Spinal cord (tissue), 10 donors: Measurements from ENCODE around the gene SPCS3. TPM values are rescaled to one million over a fixed set of nuclear protein-coding genes. Genes with fewer than 3 reads are reported as not detected.

Experiments
- DNase-seq, 6 donors: peaks; one replicate each; pipeline versions ENCODE4 v3.0.0 to v3.0.0-alpha.2; 2013 to 2015; ENCODE audit warnings: low spot score in 6 of 6, low read depth in 4 of 6
- H3K27ac ChIP-seq: one replicate; pipeline ENCODE4 v1.5.1; 2013; ENCODE audit warnings: low read depth, low read length, control low read depth
- H3K27me3 ChIP-seq: one replicate; pipeline ENCODE4 v1.6.1; 2013; ENCODE audit warnings: low read length; ENCODE audit not compliant: control insufficient read depth, insufficient read depth
- H3K36me3 ChIP-seq: one replicate; pipeline ENCODE4 v1.6.1; 2013; ENCODE audit warnings: low read length; ENCODE audit not compliant: control insufficient read depth, insufficient read depth
- H3K4me1 ChIP-seq: one replicate; pipeline ENCODE4 v1.6.1; 2013; ENCODE audit warnings: low read length; ENCODE audit not compliant: control insufficient read depth, insufficient read depth
- H3K4me3 ChIP-seq: one replicate; pipeline ENCODE4 v1.5.1; 2013; ENCODE audit warnings: low read depth, low read length, control low read depth
- H3K9me3 ChIP-seq: one replicate; pipeline ENCODE4 v1.6.1; 2013; ENCODE audit warnings: low read length; ENCODE audit not compliant: control insufficient read depth, insufficient read depth
- WGBS: methylation state at CpG from one replicate; pipeline ENCODE4 v1.1.5; 2013; ENCODE audit warnings: missing lambda C conversion rate; ENCODE audit not compliant: insufficient coverage; 5-methylcytosine and 5-hydroxymethylcytosine counted together
- polyA plus RNA-seq, 2 donors: library from polyadenylated mRNA; unstranded; fragments of 120-200 nt; gene quantifications; one replicate each; pipeline ENCODE4 v1.2.1, GENCODE V29; 2013; ENCODE audit not compliant: insufficient read length in 2 of 2
- total RNA-seq, 2 donors: library from RNA; depleted of rRNA in 1 of 2; stranded (reverse); fragments of 120-200 nt in 1 of 2; fragments of >200 nt in 1 of 2; gene quantifications; one replicate each; pipeline versions ENCODE4 v1.2.3 to v1.2.4, GENCODE V29; 2013 to 2014
- donor health status: healthy.

Gene SPCS3
- total and polyA plus RNA-seq, 4 donors = 59.6 to 156 (median 68.4) TPM

DNA sequence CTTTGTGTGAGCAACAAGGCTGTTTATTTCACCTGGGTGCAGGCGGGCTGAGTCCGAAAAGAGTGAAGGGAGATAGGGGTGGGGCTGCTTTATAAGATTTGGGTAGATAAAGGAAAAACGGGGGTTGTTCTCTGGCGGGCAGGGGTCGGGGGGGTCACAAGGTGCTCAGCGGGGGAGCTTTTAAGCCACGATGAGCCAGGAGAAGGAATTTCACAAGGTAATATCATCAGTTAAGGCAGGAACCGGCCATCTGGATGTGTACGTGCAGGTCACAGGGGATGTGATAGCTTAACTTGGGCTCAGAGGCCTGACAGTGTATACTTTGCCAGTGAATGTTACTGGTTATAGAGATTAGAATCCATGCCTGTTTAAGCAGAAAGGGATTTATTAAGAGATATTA is 19.7 kb upstream of the SPCS3 start:
- H3K4me1 ChIP-seq = no peaks in the 10 kb centered on the region

DNA sequence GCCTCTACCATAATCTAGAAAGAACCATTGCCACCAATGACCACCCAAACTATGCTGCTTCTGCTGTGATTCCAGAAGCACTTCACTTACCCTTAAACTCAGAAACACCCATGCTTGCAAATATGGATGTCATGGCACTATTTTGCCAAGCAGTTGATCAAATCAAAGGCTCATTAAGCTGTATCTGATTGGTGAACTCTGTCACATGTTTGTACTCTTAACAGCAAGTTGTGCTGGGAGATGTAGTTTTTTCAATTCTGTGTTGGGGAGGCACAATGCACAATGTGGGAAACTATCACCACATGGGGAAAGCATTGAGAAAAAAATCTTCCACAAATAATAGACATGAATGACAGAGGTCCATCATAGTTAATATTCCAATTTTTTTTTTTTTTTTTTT is 19.2 kb upstream of the SPCS3 start:
- Histone ChIP-seq H3K9me3 (no peaks in the 10 kb centered on the region), H3K27me3 (no peaks in the 10 kb centered on the region), H3K4me1 (no peaks in the 10 kb centered on the region), H3K4me3 (no peak overlapping the region), H3K27ac (no peak overlapping the region), H3K36me3 (no peaks in the 10 kb centered on the region)
- DNase-seq = no peak

More for the DNA sequence above, 19.7 kb upstream of the SPCS3 start:
- no peak for DNase-seq
- H3K36me3 ChIP-seq = no peaks in the 10 kb centered on the region
- H3K4me3 ChIP-seq = no peak overlapping the region
- H3K27ac ChIP-seq = no peak overlapping the region
- no peaks in the 10 kb centered on the region for H3K9me3 ChIP-seq
- H3K27me3 ChIP-seq = no peaks in the 10 kb centered on the region
- WGBS = 94% methylated on average over 4 of the region's 9 CpGs

DNA sequence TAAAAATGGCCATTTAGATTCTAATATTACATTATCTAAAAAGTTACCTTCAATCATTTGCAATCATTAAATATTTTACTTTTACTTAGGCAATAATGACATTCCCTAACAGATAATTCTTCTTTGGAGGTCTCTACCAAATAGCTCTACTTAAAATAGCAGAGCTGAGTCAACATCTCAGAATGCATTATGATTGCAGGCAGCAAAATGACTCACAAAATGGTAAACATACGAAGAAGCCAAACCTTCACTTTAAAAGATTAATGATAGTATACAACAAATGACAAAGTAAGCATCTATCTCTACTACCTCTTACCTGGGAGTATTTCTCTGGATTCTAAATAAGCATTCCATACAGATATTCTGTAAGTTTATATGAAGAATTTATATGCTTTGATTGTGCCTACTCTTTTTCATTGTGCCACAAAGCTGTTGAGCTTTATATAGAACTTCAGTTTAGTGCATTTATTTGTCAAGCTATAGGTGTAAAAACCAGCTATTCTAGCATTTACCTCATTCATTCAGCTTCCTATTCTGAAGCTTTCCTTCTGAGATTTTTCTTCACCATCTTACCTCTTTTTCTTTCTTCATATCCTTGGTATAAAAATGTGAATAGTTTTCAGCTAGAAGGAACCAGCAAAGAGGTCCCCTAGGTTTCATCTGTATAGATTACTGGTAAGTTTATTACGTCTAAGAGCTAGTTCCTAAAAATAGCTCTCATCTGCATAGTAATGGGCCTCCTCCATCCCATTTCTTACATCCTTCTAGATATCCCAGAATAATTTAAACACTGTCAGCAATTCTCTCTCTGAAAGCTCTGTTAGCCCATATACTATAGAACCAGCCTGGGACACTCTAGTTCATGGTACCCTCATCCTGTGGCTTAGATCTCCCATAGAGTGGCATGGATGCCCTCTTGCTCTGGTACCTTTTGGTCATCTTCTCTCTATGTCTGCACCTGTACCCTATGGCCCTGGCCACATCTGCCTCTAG is 17.2 kb upstream of the SPCS3 start:
- Histone ChIP-seq H3K36me3 (no peaks in the 10 kb centered on the region), H3K27me3 (no peaks in the 10 kb centered on the region), H3K4me3 (no peak overlapping the region), H3K9me3 (no peaks in the 10 kb centered on the region), H3K27ac (no peak overlapping the region), H3K4me1 (no peaks in the 10 kb centered on the region)
- WGBS = no CpG with 5 or more reads among the region's 2 CpGs
- DNase-seq = peak in 1 of 6 donors; percentile 67

DNA sequence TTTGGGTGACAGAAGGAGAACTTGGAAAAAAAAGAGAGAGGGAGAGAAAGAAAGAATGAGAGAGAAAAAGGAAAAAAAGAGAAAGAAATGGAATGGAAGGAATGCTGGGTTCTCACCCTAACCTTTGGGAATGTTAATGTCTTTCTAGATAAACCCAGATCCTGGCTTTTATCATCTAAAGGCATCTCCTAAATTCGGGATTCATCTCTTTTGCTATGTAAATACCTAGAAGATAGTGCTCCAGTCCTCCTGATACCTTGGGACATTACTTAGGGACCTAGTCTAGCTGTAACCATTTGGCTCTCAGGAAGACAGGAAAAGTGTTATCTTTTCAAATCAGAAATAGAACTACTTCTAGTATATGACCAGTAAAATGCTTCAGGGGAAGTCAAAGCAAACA is 15.8 kb upstream of the SPCS3 start:
- Histone ChIP-seq H3K27ac (no peak overlapping the region), H3K27me3 (no peaks in the 10 kb centered on the region), H3K4me1 (no peaks in the 10 kb centered on the region), H3K4me3 (no peak overlapping the region), H3K36me3 (no peaks in the 10 kb centered on the region), H3K9me3 (no peaks in the 10 kb centered on the region)
- DNase-seq = no peak
- no CpG with 5 or more reads among the region's 1 CpG for WGBS

DNA sequence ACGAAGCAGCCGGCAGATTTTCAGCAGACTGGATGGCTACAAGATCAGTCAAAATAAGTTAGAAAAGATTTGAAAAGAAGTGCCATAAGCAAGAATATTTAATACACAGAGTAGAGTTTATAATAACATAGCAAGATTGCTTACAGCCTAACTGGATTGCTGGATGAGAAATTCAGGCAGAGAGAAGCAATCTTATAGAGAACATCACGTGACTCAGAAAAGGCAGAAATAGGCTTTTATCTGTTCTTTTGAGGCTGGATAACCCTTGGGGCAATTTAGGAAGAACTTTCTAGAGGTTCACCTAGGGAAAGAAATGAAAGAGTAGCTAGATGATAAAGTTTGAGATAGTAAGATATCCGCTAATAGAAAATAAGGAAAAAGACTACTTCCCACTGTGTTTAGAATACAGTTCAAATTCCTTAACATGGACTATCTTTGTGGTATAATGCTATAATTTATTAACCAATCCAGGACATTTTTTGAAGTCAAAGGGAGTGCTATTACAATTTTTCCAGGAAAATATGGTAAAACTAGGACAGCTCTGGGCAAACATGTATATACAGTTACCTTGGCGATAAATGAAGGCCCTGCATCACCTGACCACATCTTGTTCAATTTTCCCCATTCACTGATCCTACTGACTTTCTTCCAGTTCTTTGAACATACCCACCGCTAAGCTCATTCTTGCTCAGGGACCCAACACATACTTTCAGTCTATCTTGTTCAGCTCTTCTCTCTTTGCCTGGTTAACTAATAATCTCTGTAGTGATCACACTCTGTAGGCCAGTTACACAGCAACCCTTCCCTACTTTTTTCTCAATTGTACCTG is 12.7 kb upstream of the SPCS3 start:
- 95% methylated on average over 2 of the region's 6 CpGs for WGBS
- Histone ChIP-seq H3K27me3 (no peaks in the 10 kb centered on the region), H3K36me3 (no peaks in the 10 kb centered on the region), H3K4me1 (no peaks in the 10 kb centered on the region), H3K4me3 (no peak overlapping the region), H3K9me3 (no peaks in the 10 kb centered on the region), H3K27ac (no peak overlapping the region)
- no peak for DNase-seq

DNA sequence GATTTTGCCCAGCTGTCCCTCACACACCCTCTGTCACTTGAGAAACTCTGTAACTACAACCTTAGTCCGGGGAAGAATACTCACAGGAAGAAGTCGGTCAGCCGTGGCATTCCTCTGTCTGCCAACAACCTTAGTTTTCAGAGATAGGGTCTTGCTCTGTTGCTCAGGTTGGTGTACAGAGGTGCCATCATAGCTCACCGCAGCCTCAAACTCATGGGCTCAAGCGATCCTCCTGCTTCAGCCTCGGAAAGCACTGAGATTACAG is 12.2 kb upstream of the SPCS3 start:
- no peak overlapping the region for H3K4me3 ChIP-seq
- no peaks in the 10 kb centered on the region for H3K27me3 ChIP-seq
- DNase-seq = no peak
- WGBS = 100% methylated on average over 3 of the region's 6 CpGs
- no peaks in the 10 kb centered on the region for H3K36me3 ChIP-seq
- no peak overlapping the region for H3K27ac ChIP-seq
- no peaks in the 10 kb centered on the region for H3K4me1 ChIP-seq
- H3K9me3 ChIP-seq = no peaks in the 10 kb centered on the region

DNA sequence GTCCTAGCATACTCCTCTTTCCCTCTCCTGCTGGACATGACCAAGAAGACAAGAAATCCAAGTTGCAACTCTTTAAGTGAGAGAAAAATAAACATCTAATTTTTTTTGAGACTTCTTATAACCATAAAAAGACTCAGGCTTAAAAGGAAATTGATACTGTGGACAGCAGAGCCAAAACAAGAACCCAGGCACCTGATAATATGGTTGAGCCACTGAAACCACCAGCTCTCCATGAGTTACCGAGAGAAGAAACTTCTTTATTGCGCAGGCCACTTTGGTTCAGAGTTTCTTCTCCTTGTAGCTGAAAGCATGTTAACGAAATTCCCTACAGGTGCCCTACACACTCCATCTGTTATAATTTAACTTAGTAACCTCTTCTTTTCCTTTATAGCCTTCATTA is 11.3 kb upstream of the SPCS3 start:
- Histone ChIP-seq H3K27me3 (no peaks in the 10 kb centered on the region), H3K36me3 (no peaks in the 10 kb centered on the region), H3K4me1 (no peaks in the 10 kb centered on the region), H3K27ac (no peak overlapping the region), H3K4me3 (no peak overlapping the region), H3K9me3 (no peaks in the 10 kb centered on the region)
- 100% methylated on average over 2 of the region's 3 CpGs for WGBS
- no peak for DNase-seq

DNA sequence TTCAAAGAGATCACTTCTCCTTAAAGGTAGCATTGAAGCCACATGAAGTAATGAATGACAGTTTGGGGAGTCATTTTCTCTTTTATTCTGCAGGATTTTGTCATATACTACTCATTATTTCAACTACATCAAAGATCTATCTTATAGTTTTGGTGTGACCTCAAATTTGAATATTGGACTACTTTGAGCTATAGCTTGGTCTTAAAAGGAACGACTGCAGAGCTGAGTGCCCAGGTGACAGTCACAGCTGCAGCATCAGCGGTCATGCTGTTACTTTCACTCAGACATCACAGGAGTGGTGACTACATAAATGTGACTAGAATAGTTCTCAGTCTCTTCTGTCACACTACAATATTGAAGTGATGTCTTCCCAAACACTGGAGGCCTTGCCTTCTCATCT is 10.7 kb upstream of the SPCS3 start:
- Histone ChIP-seq H3K27me3 (no peaks in the 10 kb centered on the region), H3K27ac (no peak overlapping the region), H3K36me3 (no peaks in the 10 kb centered on the region), H3K4me3 (no peak overlapping the region), H3K4me1 (no peaks in the 10 kb centered on the region), H3K9me3 (no peaks in the 10 kb centered on the region)
- WGBS = 100% methylated on average over 1 of the region's 2 CpGs
- DNase-seq = no peak

DNA sequence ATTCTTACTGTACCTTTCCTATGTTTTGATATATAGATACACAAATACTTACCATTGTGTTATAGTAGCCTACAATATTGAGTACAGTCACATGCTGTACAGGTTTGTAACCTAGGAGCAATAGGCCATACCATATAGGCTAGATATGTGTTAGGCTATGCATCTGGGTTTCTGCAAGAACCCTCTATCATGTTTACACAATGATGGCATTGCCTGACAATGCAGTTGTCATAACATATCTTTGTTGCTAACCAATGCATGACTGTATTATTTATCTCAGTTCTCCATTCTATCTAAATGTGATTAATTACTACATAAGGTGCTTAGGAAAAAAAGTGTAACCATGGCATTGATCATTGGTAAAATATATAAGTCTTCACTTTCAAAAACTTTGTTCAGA is 10.0 kb upstream of the SPCS3 start:
- Histone ChIP-seq H3K4me3 (no peak overlapping the region), H3K4me1 (no peaks in the 10 kb centered on the region), H3K9me3 (no peaks in the 10 kb centered on the region), H3K27ac (no peak overlapping the region), H3K36me3 (no peaks in the 10 kb centered on the region), H3K27me3 (no peaks in the 10 kb centered on the region)
- no peak for DNase-seq
